NCI-H1105 (cell line): Measurements from ENCODE around the gene MEIS1.
A peak's percentile ranks its signal among the peaks of the same experiment; 100 is the strongest.

Experiments used
- DNase-seq: peaks from one replicate; lab custom pipeline; 2025; lab: John Stamatoyannopoulos, UW

The MEIS1 gene

DNA sequence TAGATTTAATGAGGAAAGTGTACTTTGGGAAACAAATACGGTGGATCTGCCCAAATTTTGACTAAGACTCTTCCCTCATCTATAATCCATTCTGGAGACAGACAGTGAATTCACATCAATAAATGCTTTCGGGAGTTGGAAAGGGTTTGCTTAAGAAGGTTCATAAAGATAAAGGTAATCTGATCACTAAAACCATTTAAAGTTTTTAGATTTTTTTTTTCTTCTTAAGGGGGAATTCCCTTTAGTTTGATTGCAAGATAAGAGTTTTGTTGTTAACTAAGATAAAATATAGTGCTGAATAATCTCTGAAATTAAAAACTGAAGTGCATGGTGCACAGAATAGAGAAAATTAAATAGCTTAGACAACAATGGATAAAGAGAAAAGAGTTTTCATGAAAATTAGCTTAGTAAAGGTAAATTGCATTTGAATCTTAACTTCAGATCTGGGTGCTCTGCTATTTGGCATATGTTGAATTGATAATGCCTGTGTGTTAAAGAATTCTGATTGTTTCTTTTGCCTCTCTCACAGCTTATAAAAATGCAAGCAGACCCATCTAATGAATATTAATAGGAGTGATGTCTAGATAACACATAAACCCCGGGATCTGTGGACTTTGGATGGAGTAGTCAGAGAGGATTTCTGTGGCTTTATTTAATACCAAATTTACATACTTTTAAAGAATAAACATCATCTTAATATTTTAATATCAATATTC, 100.8 kb downstream of the MEIS1 start:
- no peak for DNase-seq

DNA sequence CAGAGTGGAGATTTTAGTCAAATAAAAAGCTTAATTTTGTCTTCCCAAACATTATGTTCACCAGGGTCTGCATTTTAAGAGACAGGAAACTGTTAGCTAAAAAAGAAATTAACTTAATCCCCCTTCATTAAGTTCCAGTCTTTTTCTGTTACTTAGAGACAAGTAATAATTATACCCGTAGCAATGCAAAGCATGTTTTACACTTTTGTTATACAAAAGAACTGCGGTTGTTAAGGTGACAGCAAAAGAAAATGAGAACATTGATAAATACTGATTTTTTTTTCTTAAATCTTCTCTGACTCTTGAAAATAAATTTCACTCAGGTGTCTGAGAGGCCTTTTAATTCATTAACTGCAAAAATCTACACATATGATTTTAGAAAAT, 101.4 kb downstream of the MEIS1 start:
- no peak for DNase-seq

GRCh38 chr2:66536997-66537396, 102.1 kb downstream of the MEIS1 start:
- peak; percentile 92 for DNase-seq

DNA sequence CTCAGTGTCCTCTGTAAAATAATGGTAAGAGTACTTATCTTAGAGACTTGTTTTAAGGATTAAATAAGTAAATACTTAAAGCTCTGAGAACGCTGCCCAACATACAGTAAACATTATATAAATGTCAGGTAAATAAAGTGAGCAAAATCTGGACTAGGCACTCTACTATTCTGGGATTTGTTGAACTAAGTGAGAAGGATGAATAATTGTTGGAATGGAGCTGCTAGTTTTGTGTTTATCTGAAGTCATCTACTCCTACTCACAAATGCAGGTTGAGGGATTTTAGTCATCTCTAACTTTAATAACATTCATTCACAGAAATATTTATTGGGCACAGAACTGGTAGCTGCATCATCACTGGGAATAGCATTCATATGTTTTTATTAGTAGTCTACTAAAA, 103.4 kb downstream of the MEIS1 start:
- DNase-seq = no peak

GRCh38 chr2:66539452-66539851, 104.5 kb downstream of the MEIS1 start:
- DNase-seq = no peak

GRCh38 chr2:66541646-66542045, 106.7 kb downstream of the MEIS1 start:
- no peak for DNase-seq

DNA sequence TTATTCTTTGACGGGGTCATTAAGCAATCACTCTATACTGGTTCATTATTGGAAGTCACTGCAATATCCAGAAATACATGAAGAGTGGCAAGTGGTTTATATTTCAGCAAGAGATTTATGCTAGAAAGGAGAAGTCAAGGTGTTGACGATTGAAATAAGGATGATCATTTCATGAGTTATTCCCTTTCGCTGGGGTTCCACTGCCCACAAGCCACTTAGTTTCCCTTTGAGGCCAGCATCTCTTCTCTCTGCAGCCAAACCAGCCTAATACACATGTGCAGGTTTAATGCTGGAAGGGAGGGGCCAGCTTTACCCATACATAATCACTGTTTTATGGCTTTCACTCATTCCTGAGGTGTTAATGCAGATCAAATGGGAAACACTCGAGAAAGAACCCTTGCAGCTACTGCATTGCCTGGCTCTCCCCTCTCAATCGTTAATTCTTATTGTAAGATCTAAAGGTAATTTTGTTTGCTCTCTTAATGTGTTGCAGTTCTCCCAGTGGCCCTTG, 108.4 kb downstream of the MEIS1 start:
- no peak for DNase-seq

- no peak for DNase-seq
These were observed 109.3 kb downstream of the MEIS1 start for GRCh38 chr2:66544258-66544657.

DNA sequence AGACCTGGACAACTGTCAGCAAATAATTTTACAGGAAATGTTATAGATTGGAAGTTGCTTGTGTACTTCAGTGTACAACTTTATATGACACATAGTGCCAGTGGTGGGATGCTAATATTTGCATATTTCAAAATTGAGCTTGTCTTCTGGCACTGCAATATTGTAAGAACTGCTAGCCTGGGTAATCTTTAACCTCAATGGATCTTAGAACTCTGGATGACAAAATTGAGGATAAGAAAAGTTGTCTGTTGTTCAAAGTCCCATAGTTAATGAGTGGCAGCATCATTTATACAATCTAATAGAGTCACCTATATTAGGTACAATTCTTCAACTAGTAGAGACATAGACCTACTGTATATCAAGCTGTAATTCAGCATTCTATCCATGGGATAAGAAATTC, 110.3 kb downstream of the MEIS1 start:
- no peak for DNase-seq

DNA sequence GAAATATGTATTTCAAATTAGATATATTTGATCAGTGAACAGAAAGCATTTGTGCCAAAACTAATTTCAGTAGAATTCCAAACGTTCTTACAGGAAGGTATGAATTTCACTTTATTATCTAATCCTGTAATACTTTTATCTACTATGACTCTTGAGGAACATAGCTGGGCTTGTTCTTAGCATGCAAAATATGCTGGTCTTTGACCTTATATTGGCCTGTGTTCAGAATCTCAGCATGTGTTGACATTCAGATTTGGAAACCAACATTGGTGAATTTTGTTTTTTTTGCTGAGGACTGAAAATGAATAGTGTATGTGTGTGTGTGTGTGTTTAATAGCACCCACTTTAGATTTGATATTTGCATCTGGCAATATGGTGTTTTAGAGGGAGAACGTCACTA, 112.2 kb downstream of the MEIS1 start:
- DNase-seq = no peak

DNA sequence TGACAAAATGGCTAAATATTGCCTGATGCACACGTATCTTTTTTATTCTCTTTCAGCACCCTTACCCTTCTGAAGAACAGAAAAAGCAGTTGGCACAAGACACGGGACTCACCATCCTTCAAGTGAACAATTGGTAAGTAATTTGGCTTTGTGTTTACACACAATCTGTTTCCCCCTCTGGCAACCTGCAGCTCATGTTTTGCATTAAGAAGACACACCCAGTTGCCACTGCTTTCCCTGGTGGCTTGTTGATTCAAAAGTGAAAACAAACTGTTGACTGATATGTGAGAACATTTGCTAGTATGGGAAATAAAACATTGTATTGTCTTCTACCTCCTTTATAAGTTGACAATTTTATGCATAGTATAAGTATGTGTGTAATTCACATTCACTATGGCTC, 113.0 kb downstream of the MEIS1 start:
- DNase-seq = peak; percentile 61

DNA sequence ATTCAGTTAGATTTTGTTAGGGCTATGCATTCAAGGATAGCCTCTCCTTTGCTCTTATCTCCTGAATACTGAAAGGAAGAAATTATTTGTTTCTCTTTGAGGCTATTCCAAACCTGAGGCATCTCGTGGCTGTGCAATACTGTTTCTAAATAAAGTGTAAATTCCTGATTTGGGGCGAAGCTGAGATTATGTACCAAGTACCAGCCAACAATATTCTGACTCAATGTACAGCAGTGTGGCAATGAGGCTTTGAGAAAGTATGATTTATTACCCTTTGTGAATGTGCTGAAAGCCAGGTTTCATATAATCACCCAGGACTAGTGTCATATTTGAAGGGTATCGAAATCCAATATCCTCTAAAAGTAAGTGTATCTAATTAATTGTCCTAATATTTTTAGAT, 113.5 kb downstream of the MEIS1 start:
- no peak for DNase-seq

- no peak for DNase-seq
These were observed 115.9 kb downstream of the MEIS1 start for GRCh38 chr2:66550826-66551225.

DNA sequence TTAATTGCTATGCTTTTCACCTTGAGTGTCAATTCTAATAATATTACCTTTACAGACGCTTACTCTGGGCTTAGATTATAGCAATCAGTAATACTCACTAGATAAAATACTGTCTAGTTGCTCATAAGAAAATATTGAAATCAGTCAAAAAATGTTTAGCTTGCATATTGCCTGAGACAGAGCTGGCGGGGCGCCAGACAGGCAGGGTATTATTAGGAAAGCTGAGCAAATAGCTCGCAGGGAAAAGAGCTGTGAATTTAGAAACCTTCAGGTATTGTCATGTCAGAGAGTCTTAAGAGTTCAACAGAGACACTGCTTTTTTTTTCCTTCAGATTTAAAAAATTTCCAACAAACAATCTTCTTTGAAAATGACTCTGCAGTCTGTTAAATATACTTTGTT, 118.4 kb downstream of the MEIS1 start:
- peak; percentile 58 for DNase-seq

- DNase-seq = peak; percentile 26
These were observed 120.2 kb downstream of the MEIS1 start for GRCh38 chr2:66555091-66555490.

- no peak for DNase-seq
These were observed 120.8 kb downstream of the MEIS1 start for GRCh38 chr2:66555501-66556324.

- no peak for DNase-seq
These were observed 124.7 kb downstream of the MEIS1 start for GRCh38 chr2:66559672-66560071.

DNA sequence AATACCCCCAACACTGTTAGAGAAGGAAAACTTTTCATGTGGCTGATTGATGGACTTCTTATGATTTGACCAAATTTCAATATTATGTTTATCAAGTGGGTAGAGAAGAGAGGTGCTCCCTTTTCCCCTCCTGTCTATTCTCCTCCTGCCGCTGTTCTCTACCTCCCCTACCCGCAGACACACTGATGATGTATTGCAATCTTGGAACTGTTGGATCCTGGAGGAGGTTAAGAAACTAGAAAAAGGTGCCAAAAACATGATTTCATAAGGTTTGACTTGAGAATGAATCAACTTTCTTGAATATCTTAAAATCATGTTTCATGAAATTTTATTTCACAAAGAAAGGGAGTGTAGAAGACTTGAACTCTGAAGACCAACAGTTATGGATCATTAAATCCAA, 125.8 kb downstream of the MEIS1 start:
- no peak for DNase-seq

- no peak for DNase-seq
These were observed 126.8 kb downstream of the MEIS1 start for GRCh38 chr2:66561645-66562303.

DNA sequence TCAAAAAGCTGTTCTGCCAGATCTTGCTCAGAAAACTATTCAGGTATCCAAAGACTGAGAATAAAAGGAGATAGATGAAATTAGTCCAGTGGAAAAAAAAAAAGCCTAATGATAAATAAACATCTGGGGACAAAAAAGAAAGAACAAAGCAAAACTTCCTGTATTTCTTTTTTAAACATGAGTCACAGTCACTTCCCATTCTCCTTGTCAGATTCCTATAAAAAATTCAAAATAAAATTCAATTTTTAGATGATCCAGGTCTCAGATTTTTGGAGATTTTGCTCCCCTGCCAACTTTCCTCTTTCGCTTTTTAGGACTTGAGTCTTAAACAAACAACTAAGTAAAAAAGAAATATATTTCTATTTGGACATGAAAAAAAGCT, 127.4 kb downstream of the MEIS1 start:
- no peak for DNase-seq

DNA sequence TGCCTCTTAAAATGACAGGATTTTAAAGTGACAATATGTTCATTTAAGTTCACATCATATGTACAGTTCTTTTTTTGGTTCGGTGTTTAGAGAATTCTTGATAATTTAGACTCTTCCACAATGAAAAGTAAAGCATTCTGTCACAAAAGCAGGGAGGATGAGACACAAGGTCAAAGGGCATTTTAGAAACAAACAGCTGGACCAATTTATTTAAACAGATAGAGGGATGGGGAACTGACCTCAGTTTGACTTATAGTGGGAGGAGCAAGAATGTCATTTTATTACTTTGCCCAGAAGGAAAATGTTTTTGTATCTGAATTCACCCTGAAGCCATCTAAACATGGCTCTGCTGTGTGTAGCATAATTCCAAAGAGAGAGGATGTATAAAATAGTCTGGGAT, 128.5 kb downstream of the MEIS1 start:
- no peak for DNase-seq

DNA sequence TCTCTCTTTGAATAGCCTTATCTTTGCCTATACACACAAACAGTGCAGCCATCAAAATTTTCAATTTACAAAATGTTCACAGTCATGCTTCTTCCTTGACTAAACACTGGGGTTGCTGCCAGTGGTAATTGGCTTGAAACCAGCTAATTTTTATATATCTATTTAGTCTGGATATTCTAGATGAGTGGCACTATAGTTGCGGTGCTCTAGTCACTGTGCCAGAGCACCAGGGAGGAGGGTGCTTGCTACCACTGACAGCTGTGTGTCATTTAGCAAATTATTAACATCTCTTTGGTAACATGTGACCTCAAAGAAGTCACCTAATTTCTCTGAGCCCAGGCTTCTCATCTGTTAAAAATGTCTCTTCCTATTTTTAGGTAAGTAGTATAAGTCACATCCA, 130.4 kb downstream of the MEIS1 start:
- peak; percentile 14 for DNase-seq
